Activated naive CD4-positive, alpha-beta T cell treated with anti-CD3 and anti-CD28 coated beads, Interleukin-2, amount 10 ng/mL, durations not matched to agents 7 days and 5 days (primary cell): Measurements from ENCODE around the gene SHC2.
A peak's percentile ranks its signal among the peaks of the same experiment; 100 is the strongest.

Source experiments
- CTCF ChIA-PET: fragments of 350-600 bp; sonication (Branson Sonifier 250); formaldehyde crosslinking; loops from one replicate; lab custom pipeline; 2021; ENCODE audit warnings: antibody characterized with exemption; lab: Charles Lee
- DNase-seq: peaks from one replicate; pipeline ENCODE4 v3.0.0-alpha.2; 2020
- H3K27ac Mint-ChIP-seq: one replicate; pipeline ENCODE4 v1.8.0; 2021; ENCODE audit warnings: mild to moderate bottlenecking, moderate library complexity, mixed read lengths
- H3K27me3 Mint-ChIP-seq: one replicate; pipeline ENCODE4 v1.8.0; 2021; ENCODE audit warnings: mild to moderate bottlenecking, mixed read lengths
- H3K36me3 Mint-ChIP-seq: one replicate; pipeline ENCODE4 v1.8.0; 2021; ENCODE audit warnings: mixed read lengths
- H3K4me1 Mint-ChIP-seq: one replicate; pipeline ENCODE4 v1.8.0; 2021; ENCODE audit warnings: mixed read lengths
- H3K4me3 Mint-ChIP-seq: one replicate; pipeline ENCODE4 v1.8.0; 2021; ENCODE audit warnings: mild to moderate bottlenecking, moderate library complexity, mixed read lengths
- H3K9me3 Mint-ChIP-seq: one replicate; pipeline ENCODE4 v1.8.0; 2021; ENCODE audit warnings: mixed read lengths

The SHC2 gene

GRCh38 chr19:496112-496665 lies 35.4 kb upstream of the SHC2 start, which contains the start of gene MADCAM1:
Gene MADCAM1, plus strand, starts transcription at chr19:496486. Its CDS starts 14 bp downstream, at chr19:496500.
- Mint-ChIP-seq H3K27me3 (peaks cover 64% of the 10 kb centered on the region), H3K4me3 (no peak within 1 kb of the TSS), H3K27ac (no peak within 1 kb of the TSS), H3K9me3 (peaks cover 7% of the 10 kb centered on the region), H3K4me1 (peaks cover 9% of the 10 kb centered on the region), H3K36me3 (no peaks in the 10 kb centered on the region)
- DNase-seq, result no peak
- CTCF ChIA-PET, result interaction anchor here (0.8 to 2.7 kb wide), 3 partner anchors 9 to 33 kb away, joined by 3 to 18 read pairs (median 11); no protein-coding TSS in a partner anchor

- Mint-ChIP-seq H3K9me3 (peaks cover 7% of the 10 kb centered on the region), H3K4me1 (peaks cover 9% of the 10 kb centered on the region), H3K4me3 (no peak overlapping the region), H3K36me3 (no peaks in the 10 kb centered on the region), H3K27me3 (peaks cover 62% of the 10 kb centered on the region), H3K27ac (no peak overlapping the region)
- DNase-seq, result peak; percentile 63
- CTCF ChIA-PET, result interaction anchor here (0.6 to 2.7 kb wide), 4 partner anchors 10 to 34 kb away, joined by 3 to 18 read pairs (median 7); no protein-coding TSS in a partner anchor
Measured at GRCh38 chr19:495402-496111, 34.7 kb upstream of the SHC2 start.

- H3K27me3 Mint-ChIP-seq, result peaks cover 57% of the 10 kb centered on the region
- no peak for DNase-seq
- CTCF ChIA-PET, result interaction anchor here (0.6 to 2.7 kb wide), 4 partner anchors 10 to 34 kb away, joined by 3 to 18 read pairs (median 7); no protein-coding TSS in a partner anchor
- H3K4me3 Mint-ChIP-seq, result no peak overlapping the region
- peaks cover 15% of the 10 kb centered on the region for H3K4me1 Mint-ChIP-seq
- peaks cover 7% of the 10 kb centered on the region for H3K9me3 Mint-ChIP-seq
- no peak overlapping the region for H3K27ac Mint-ChIP-seq
- no peaks in the 10 kb centered on the region for H3K36me3 Mint-ChIP-seq
Measured at GRCh38 chr19:495081-495401, 34.2 kb upstream of the SHC2 start.

GRCh38 chr19:494171-495080 lies 33.6 kb upstream of the SHC2 start:
- Mint-ChIP-seq H3K27ac (no peak overlapping the region), H3K27me3 (peaks cover 50% of the 10 kb centered on the region), H3K4me1 (peaks cover 21% of the 10 kb centered on the region), H3K4me3 (no peak overlapping the region), H3K9me3 (peaks cover 7% of the 10 kb centered on the region), H3K36me3 (no peaks in the 10 kb centered on the region)
- CTCF ChIA-PET, result interaction anchor here (2.7 kb wide), 1 partner anchor 11 kb away, joined by 18 read pairs; no protein-coding TSS in a partner anchor
- no peak for DNase-seq

GRCh38 chr19:493391-494170 lies 32.7 kb upstream of the SHC2 start:
- Mint-ChIP-seq H3K36me3 (no peaks in the 10 kb centered on the region), H3K4me3 (no peak overlapping the region), H3K27ac (peak overlapping the region; percentile 42), H3K9me3 (peaks cover 7% of the 10 kb centered on the region), H3K27me3 (peaks cover 42% of the 10 kb centered on the region), H3K4me1 (peaks cover 20% of the 10 kb centered on the region)
- CTCF ChIA-PET, result interaction anchor here (2.7 kb wide), 1 partner anchor 12 kb away, joined by 18 read pairs; no protein-coding TSS in a partner anchor
- DNase-seq, result no peak

GRCh38 chr19:492091-492531 lies 31.3 kb upstream of the SHC2 start:
- Mint-ChIP-seq H3K4me1 (peaks cover 21% of the 10 kb centered on the region), H3K9me3 (peaks cover 7% of the 10 kb centered on the region), H3K36me3 (no peaks in the 10 kb centered on the region), H3K4me3 (no peak overlapping the region), H3K27ac (no peak overlapping the region), H3K27me3 (peaks cover 29% of the 10 kb centered on the region)
- CTCF ChIA-PET, result interaction anchor here (2.5 kb wide), 1 partner anchor 14 kb away, joined by 6 read pairs; the partner anchor contains the start of gene TPGS1
- DNase-seq, result peak; percentile 49

- no peak overlapping the region for H3K27ac Mint-ChIP-seq
- CTCF ChIA-PET, result interaction anchor here (2.1 to 2.5 kb wide), 2 partner anchors 15 to 20 kb away, joined by 6 to 8 read pairs; partner anchors contain the start of gene TPGS1
- peaks cover 7% of the 10 kb centered on the region for H3K9me3 Mint-ChIP-seq
- no peak overlapping the region for H3K4me3 Mint-ChIP-seq
- peaks cover 21% of the 10 kb centered on the region for H3K4me1 Mint-ChIP-seq
- peaks cover 24% of the 10 kb centered on the region for H3K27me3 Mint-ChIP-seq
- no peak for DNase-seq
- H3K36me3 Mint-ChIP-seq, result no peaks in the 10 kb centered on the region
Measured at GRCh38 chr19:491146-491741, 30.4 kb upstream of the SHC2 start.

- DNase-seq, result no peak
- CTCF ChIA-PET, result interaction anchor here (0.9 to 2.1 kb wide), 4 partner anchors 15 to 21 kb away, joined by 3 to 12 read pairs (median 8); no protein-coding TSS in a partner anchor
- H3K9me3 Mint-ChIP-seq, result peaks cover 7% of the 10 kb centered on the region
- no peaks in the 10 kb centered on the region for H3K36me3 Mint-ChIP-seq
- peak overlapping the region; percentile 84 for H3K27ac Mint-ChIP-seq
- H3K27me3 Mint-ChIP-seq, result peaks cover 26% of the 10 kb centered on the region
- peaks cover 19% of the 10 kb centered on the region for H3K4me1 Mint-ChIP-seq
- H3K4me3 Mint-ChIP-seq, result peak overlapping the region; percentile 79
Measured at GRCh38 chr19:489418-490196, 28.8 kb upstream of the SHC2 start.

GRCh38 chr19:488505-489417 lies 27.9 kb upstream of the SHC2 start:
- Mint-ChIP-seq H3K27ac (peak overlapping the region; percentile 85), H3K4me1 (peaks cover 18% of the 10 kb centered on the region), H3K27me3 (peaks cover 27% of the 10 kb centered on the region), H3K9me3 (peaks cover 7% of the 10 kb centered on the region), H3K4me3 (peak overlapping the region; percentile 79), H3K36me3 (peaks cover under 1% of the 10 kb centered on the region)
- CTCF ChIA-PET, result interaction anchor here (1.0 to 1.6 kb wide), 2 partner anchors 18 to 22 kb away, joined by 7 to 12 read pairs; no protein-coding TSS in a partner anchor
- DNase-seq, result peak; percentile 94

GRCh38 chr19:485583-486236 lies 24.9 kb upstream of the SHC2 start:
- no peak overlapping the region for H3K4me3 Mint-ChIP-seq
- no peak for DNase-seq
- peaks cover 17% of the 10 kb centered on the region for H3K4me1 Mint-ChIP-seq
- H3K27me3 Mint-ChIP-seq, result peaks cover 39% of the 10 kb centered on the region
- CTCF ChIA-PET, result interaction anchor here (0.7 to 1.2 kb wide), 2 partner anchors 10 to 24 kb away, joined by 3 read pairs; no protein-coding TSS in a partner anchor
- H3K36me3 Mint-ChIP-seq, result peaks cover 8% of the 10 kb centered on the region
- no peak overlapping the region for H3K27ac Mint-ChIP-seq
- peaks cover 11% of the 10 kb centered on the region for H3K9me3 Mint-ChIP-seq

- H3K4me3 Mint-ChIP-seq, result no peak overlapping the region
- no peak overlapping the region for H3K27ac Mint-ChIP-seq
- DNase-seq, result no peak
- H3K4me1 Mint-ChIP-seq, result peaks cover 14% of the 10 kb centered on the region
- H3K27me3 Mint-ChIP-seq, result peaks cover 46% of the 10 kb centered on the region
- H3K9me3 Mint-ChIP-seq, result peaks cover 17% of the 10 kb centered on the region
- peaks cover 15% of the 10 kb centered on the region for H3K36me3 Mint-ChIP-seq
- CTCF ChIA-PET, result interaction anchor here (0.7 to 1.2 kb wide), 2 partner anchors 10 to 25 kb away, joined by 3 read pairs; no protein-coding TSS in a partner anchor
Measured at GRCh38 chr19:485077-485476, 24.2 kb upstream of the SHC2 start.
